A549 (cell line): Measurements from ENCODE around the gene TRDN. TPM values are rescaled to one million over a fixed set of nuclear protein-coding genes. Genes with fewer than 3 reads are reported as not detected.

Source experiments
- ATAC-seq, 2 experiments: fragments of 200-7000 bp in 1 of 2; fragments of >200 bp in 1 of 2; cut with Nextera tagmentation in 1 of 2; cut with Tn5 transposase in 1 of 2; 3 replicates each; pipeline versions ENCODE4 v1.8.0 to v1.9.1; 2018 to 2020; ENCODE audit warnings: mild to moderate bottlenecking in 1 of 2, moderate library complexity in 1 of 2
- CTCF ChIA-PET: fragments of 300-600 bp; sonication (Branson Sonifier 250); formaldehyde crosslinking; extraction: SDS; loops from one replicate; lab custom pipeline; 2021; ENCODE audit warnings: antibody characterized with exemption, inconsistent platforms; lab: Yijun Ruan, JAX
- POLR2A ChIA-PET: fragments of 350-600 bp; formaldehyde crosslinking; extraction: SDS; loops from one replicate; lab custom pipeline; 2021; ENCODE audit warnings: antibody characterized with exemption, inconsistent platforms; lab: Yijun Ruan, JAX
- DNase-seq, 2 experiments: peaks; one replicate each; pipeline versions ENCODE4 v3.0.0 to v3.0.0-alpha.2; 2011 to 2016; ENCODE audit warnings: low read depth in 1 of 2, low spot score in 1 of 2
- FAIRE-seq: peaks from 2 replicates; lab custom pipeline; 2011; peaks lifted over from hg19 to GRCh38; lab: Jason Lieb, UNC
- H3K27ac ChIP-seq, 2 experiments: fragments of >200 bp; sonication (Bioruptor Twin); formaldehyde crosslinking; 3 replicates each; pipeline ENCODE4 v1.5.1; 2016 to 2017
- H3K4me1 ChIP-seq: fragments of >200 bp; sonication (Bioruptor Twin); formaldehyde crosslinking; 3 replicates; pipeline ENCODE4 v1.6.1; 2016
- H3K4me2 ChIP-seq: fragments of >200 bp; sonication (Bioruptor Twin); formaldehyde crosslinking; 3 replicates; pipeline ENCODE4 v1.6.1; 2016
- H3K4me3 ChIP-seq: fragments of >200 bp; sonication (Bioruptor Twin); formaldehyde crosslinking; 3 replicates; pipeline ENCODE4 v1.5.1; 2016
- H3K9me3 ChIP-seq: fragments of >200 bp; sonication (Bioruptor Twin); formaldehyde crosslinking; 3 replicates; pipeline ENCODE4 v1.6.1; 2016
- CHD2 ChIP-seq: fragments of 150-350 bp; IDR thresholded peaks from 2 replicates; pipeline ENCODE4 v1.6.1; 2014; ENCODE audit warnings: low read length; ENCODE audit not compliant: partially characterized antibody
- CHD4 ChIP-seq: fragments of 200-600 bp; sonication (generic); IDR thresholded peaks from 2 replicates; pipeline ENCODE4 v1.6.1; 2016; ENCODE audit warnings: antibody characterized with exemption, mild to moderate bottlenecking, borderline replicate concordance
- CTCF ChIP-seq: fragments of >200 bp; sonication (Bioruptor Twin); formaldehyde crosslinking; IDR thresholded peaks from 3 replicates; pipeline ENCODE4 v1.5.1; 2016
- E2F6 ChIP-seq: IDR thresholded peaks from 2 replicates; pipeline ENCODE4 v1.6.1; 2012; ENCODE audit warnings: low read depth, borderline replicate concordance
- EHF ChIP-seq: fragments of 250-450 bp; sonication (Bioruptor Pico); IDR thresholded peaks from 2 replicates; pipeline ENCODE4 v1.5.0; 2020; ENCODE audit warnings: mild to moderate bottlenecking
- ELK1 ChIP-seq: fragments of 150-350 bp; IDR thresholded peaks from 2 replicates; pipeline ENCODE4 v1.6.1; 2014; ENCODE audit warnings: low read depth, mild to moderate bottlenecking, low read length
- EP300 ChIP-seq, 2 experiments: fragments of >200 bp; sonication (Bioruptor Twin); formaldehyde crosslinking; IDR thresholded peaks; 2 replicates in 1 of 2; 3 replicates in 1 of 2; pipeline ENCODE4 v1.6.1; 2016 to 2017
- FOSB ChIP-seq: fragments of 250-450 bp; sonication (Bioruptor Pico); IDR thresholded peaks from 2 replicates; pipeline ENCODE4 v1.5.0; 2020; ENCODE audit warnings: mild to moderate bottlenecking, moderate library complexity
- FOSL2 ChIP-seq, 2 experiments: fragments of 450-650 bp in 1 of 2; fragments of >200 bp in 1 of 2; sonication (Bioruptor Twin) in 1 of 2; formaldehyde crosslinking; IDR thresholded peaks; 2 replicates each; pipeline versions ENCODE4 v1.5.0 to v1.6.1; 2016 to 2020; ENCODE audit warnings: mild to moderate bottlenecking in 1 of 2, moderate library complexity in 1 of 2
- GATA3 ChIP-seq: IDR thresholded peaks from 2 replicates; pipeline ENCODE4 v1.6.1; 2012; ENCODE audit warnings: borderline replicate concordance
- HDAC2 ChIP-seq: fragments of 200-600 bp; sonication (generic); IDR thresholded peaks from 2 replicates; pipeline ENCODE4 v1.6.1; 2016
- HEYL ChIP-seq: fragments of 250-450 bp; sonication (Bioruptor Pico); IDR thresholded peaks from 2 replicates; pipeline ENCODE4 v1.8.0; 2021; ENCODE audit warnings: mild to moderate bottlenecking, moderate library complexity
- HMGXB4 ChIP-seq: fragments of 250-450 bp; sonication (Bioruptor Pico); IDR thresholded peaks from 2 replicates; pipeline ENCODE4 v1.5.0; 2021; ENCODE audit warnings: mild to moderate bottlenecking, moderate library complexity, borderline replicate concordance
- HOXA7 ChIP-seq: fragments of 250-450 bp; sonication (Bioruptor Pico); IDR thresholded peaks from 2 replicates; pipeline ENCODE4 v1.5.0; 2020; ENCODE audit warnings: mild to moderate bottlenecking, moderate library complexity
- KDM5A ChIP-seq: fragments of 200-600 bp; sonication (generic); IDR thresholded peaks from 2 replicates; pipeline ENCODE4 v1.6.1; 2016; ENCODE audit warnings: antibody characterized with exemption, mild to moderate bottlenecking
- MAX ChIP-seq: IDR thresholded peaks from 2 replicates; pipeline ENCODE4 v1.6.1; 2012
- MYC ChIP-seq: IDR thresholded peaks from 2 replicates; pipeline ENCODE4 v1.6.1; 2012; ENCODE audit warnings: mild to moderate bottlenecking, inconsistent platforms, low read length, improper control_type of control experiment, borderline replicate concordance
- PBX3 ChIP-seq: IDR thresholded peaks from 2 replicates; pipeline ENCODE4 v1.6.1; 2012
- PHF8 ChIP-seq: fragments of 200-600 bp; sonication (generic); IDR thresholded peaks from 2 replicates; pipeline ENCODE4 v1.6.1; 2016; ENCODE audit warnings: low read depth, mild to moderate bottlenecking, antibody characterized with exemption, moderate library complexity, borderline replicate concordance
- POLR2A ChIP-seq: IDR thresholded peaks from 2 replicates; pipeline ENCODE4 v1.6.1; 2012; ENCODE audit warnings: mild to moderate bottlenecking, low read length
- POLR2AphosphoS2 ChIP-seq: conservative IDR thresholded peaks from 2 replicates; pipeline ENCODE4 v1.6.1; 2012; ENCODE audit warnings: low read length, improper control_type of control experiment, inconsistent platforms
- RNF2 ChIP-seq: fragments of 200-600 bp; sonication (generic); IDR thresholded peaks from 2 replicates; pipeline ENCODE4 v1.6.1; 2016; ENCODE audit warnings: low read depth, mild to moderate bottlenecking, antibody characterized with exemption, moderate library complexity, borderline replicate concordance
- SREBF2 ChIP-seq: fragments of 450-650 bp; IDR thresholded peaks from 2 replicates; pipeline ENCODE4 v1.6.1; 2014; ENCODE audit warnings: mild to moderate bottlenecking, moderate library complexity
- TP53 ChIP-seq: fragments of 250-450 bp; sonication (Bioruptor Pico); IDR thresholded peaks from 2 replicates; pipeline ENCODE4 v1.5.0; 2021; ENCODE audit warnings: mild to moderate bottlenecking, moderate library complexity
- ZSCAN20 ChIP-seq: fragments of 250-450 bp; sonication (Bioruptor Pico); IDR thresholded peaks from 2 replicates; pipeline ENCODE4 v1.8.0; 2022; ENCODE audit warnings: mild to moderate bottlenecking, moderate library complexity
- WGBS: methylation state at CpG from one replicate; pipeline ENCODE4 v1.1.6; 2017; ENCODE audit errors: missing lambda C conversion rate; 5-methylcytosine and 5-hydroxymethylcytosine counted together
- polyA plus RNA-seq, 4 experiments: library from polyadenylated mRNA; depleted of rRNA in 3 of 4; stranded (reverse); fragments of >200 nt; fragmentation: RNase III in 1 of 4; extraction: RNeasy Plus Mini Kit Qiagen cat#74134 plus additional on column Dnase treatment in 1 of 4; gene quantifications; 2 replicates in 3 of 4; 3 replicates in 1 of 4; pipeline ENCODE4 v1.2.3, GENCODE V29; 2011 to 2017

Gene TRDN
- polyA plus RNA-seq, 2 of the 4 experiments (the other 2 are of a cell fraction), result not detected

- no peak overlapping the region for H3K4me2 ChIP-seq
- ATAC-seq (no peak), FAIRE-seq (no peak), DNase-seq (no peak)
- TF ChIP-seq POLR2AphosphoS2, result no peak
- TF ChIP-seq CHD4, result no peak
- no peak for TF ChIP-seq PHF8
- no peak for TF ChIP-seq EP300 (IDR thresholded peaks at IDR 0.05)
- TF ChIP-seq TP53 (CRISPR knock-in tag), result no peak
- TF ChIP-seq RNF2, result no peak
- no peak for TF ChIP-seq ELK1
- TF ChIP-seq MYC, result no peak
- no peak for TF ChIP-seq E2F6
- no peak for TF ChIP-seq ZSCAN20 (CRISPR knock-in tag)
- TF ChIP-seq HMGXB4 (CRISPR knock-in tag), result no peak
- TF ChIP-seq FOSB (CRISPR knock-in tag), result no peak
- TF ChIP-seq SREBF2, result no peak
- no peak for TF ChIP-seq CTCF
- no peak for TF ChIP-seq EHF (CRISPR knock-in tag)
- no peak for TF ChIP-seq GATA3
- TF ChIP-seq FOSL2 (IDR thresholded peaks at IDR 0.05), result no peak
- no peak for TF ChIP-seq FOSL2 (CRISPR knock-in tag; IDR thresholded peaks at IDR 0.05)
- no peak for TF ChIP-seq MAX
- TF ChIP-seq HOXA7, result no peak
- ChIA-PET CTCF (no interaction called here), POLR2A (no interaction called here)
- no peak overlapping the region for H3K27ac ChIP-seq
- no peaks in the 10 kb centered on the region for H3K9me3 ChIP-seq
- no peaks in the 10 kb centered on the region for H3K4me1 ChIP-seq
- no peak overlapping the region for H3K4me3 ChIP-seq
Measured at GRCh38 chr6:123619156-123619555, 17.6 kb downstream of the TRDN start.

GRCh38 chr6:123616942-123617341 lies 19.8 kb downstream of the TRDN start:
- TF ChIP-seq POLR2A (no peak), HDAC2 (no peak), KDM5A (no peak), HEYL (CRISPR knock-in tag) (no peak), FOSB (CRISPR knock-in tag) (no peak), PBX3 (no peak), CHD2 (no peak), PHF8 (no peak), E2F6 (no peak), HOXA7 (no peak)
- TF ChIP-seq, all 56 proteins: peak for 0
- Histone ChIP-seq H3K4me3 (no peak overlapping the region), H3K27ac (no peak overlapping the region), H3K4me2 (no peak overlapping the region), H3K9me3 (no peaks in the 10 kb centered on the region), H3K4me1 (no peaks in the 10 kb centered on the region)
- ChIA-PET POLR2A (no interaction called here), CTCF (no interaction called here)
- FAIRE-seq (no peak), DNase-seq (no peak), ATAC-seq (no peak)
- 7% methylated on average over 3 of the region's 3 CpGs for WGBS
